GM15510 (cell line): ENCODE results near the gene SLCO1B3.

Source experiments
- POLR2A ChIP-seq: IDR thresholded peaks from 3 replicates; pipeline ENCODE4 v1.6.1; 2011; ENCODE audit warnings: borderline replicate concordance; ENCODE audit not compliant: insufficient read length; ENCODE audit errors: extremely low read depth

The SLCO1B3 gene

GRCh38 chr12:20832911-20833310 lies 22.4 kb downstream of the SLCO1B3 start:
- TF ChIP-seq POLR2A, result no peak

- no peak for TF ChIP-seq POLR2A
These were observed 42.1 kb downstream of the SLCO1B3 start for GRCh38 chr12:20852649-20853048.

DNA sequence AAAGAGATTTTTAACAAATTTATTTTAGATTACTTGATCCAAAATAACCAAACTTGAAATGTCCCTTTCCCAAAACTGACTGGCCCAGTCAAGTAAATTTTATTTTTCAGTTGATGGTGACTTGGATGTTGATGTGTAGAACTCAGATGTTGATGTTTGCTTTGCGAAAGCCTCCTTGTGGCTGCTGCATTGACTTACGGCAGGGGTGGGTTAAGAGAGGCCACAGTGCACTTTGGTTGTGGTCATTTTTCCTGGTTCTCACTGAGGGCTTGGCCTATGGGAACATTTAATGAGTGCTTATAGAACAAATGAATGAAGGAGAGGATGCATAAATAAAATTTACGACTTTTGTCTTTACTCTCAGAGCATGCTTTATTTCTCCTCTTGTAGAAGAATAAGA lies 52.6 kb downstream of the SLCO1B3 start:
- TF ChIP-seq POLR2A, result no peak

- no peak for TF ChIP-seq POLR2A
These were observed 55.4 kb downstream of the SLCO1B3 start for GRCh38 chr12:20865873-20866272.

- no peak for TF ChIP-seq POLR2A
These were observed 57.8 kb downstream of the SLCO1B3 start for GRCh38 chr12:20868277-20868676.

DNA sequence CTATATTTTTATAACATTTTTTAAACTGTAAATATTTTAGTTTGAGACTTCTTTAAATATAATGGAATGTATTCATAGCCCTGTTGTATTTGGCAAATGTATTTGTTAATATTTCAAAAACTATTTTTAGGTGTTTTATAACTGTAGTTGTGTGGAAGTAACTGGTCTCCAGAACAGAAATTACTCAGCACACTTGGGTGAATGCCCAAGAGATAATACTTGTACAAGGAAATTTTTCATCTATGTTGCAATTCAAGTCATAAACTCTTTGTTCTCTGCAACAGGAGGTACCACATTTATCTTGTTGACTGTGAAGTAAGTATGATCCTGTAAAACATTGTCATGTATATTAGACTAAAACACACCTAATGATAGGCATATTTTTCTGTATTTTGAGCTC lies 72.8 kb downstream of the SLCO1B3 start:
- TF ChIP-seq POLR2A, result no peak

DNA sequence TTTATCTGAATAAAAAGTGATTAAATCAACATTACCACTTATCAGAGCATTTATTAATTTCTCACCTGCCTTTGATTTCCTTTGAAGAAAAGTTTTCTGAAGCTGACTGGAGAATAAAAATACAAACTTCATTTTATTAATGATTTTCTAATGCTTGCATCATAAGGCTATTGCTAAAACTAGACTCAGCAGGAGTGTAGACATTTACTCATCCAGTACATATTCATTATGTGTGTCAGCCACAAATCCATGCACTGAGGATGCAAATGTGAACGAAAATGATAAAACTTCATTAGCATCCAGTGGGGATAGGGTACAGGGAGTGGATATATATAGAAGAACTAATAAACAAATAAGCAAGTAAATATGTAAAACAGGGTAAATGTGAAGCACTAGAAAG lies 74.6 kb downstream of the SLCO1B3 start:
- no peak for TF ChIP-seq POLR2A

DNA sequence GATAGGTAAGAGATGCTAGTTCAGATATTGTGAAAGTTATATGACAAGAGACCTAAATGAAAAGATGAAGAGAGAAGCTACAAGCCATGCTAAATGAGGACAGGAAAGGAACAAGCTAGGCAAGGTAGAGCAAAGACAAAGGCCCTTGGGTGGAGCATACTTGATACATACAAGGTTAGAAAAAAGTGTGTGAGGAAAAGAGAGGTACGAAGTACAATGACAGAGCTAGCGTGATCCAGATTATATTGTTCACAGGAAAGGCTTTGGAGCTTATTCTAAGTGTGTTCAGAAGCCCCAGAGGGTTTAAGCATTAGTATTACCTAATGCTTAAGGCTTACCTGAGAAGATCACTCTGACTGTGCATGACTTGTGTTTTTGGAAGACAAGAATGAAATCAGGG lies 75.0 kb downstream of the SLCO1B3 start:
- TF ChIP-seq POLR2A, result no peak

DNA sequence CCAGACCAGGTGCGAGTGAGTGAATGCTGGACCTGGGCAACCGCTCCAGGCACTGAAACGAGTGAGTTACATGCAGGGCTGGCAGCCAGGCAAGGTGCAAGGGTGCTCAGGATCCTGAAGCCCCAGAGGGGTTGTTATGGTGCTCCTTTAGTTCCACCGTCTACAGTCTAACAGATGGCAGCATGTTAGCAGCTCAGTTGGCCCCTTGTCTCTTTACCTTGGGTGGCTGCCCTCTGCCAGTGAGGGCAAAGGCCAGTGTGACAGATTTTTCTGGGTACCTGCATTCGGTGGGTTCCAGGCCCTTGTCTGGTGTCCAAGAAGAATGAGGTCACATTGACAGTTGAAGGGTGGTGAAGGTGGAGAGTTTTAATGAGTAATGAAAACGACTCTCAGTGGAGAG lies 106.8 kb downstream of the SLCO1B3 start:
- no peak for TF ChIP-seq POLR2A

- TF ChIP-seq POLR2A, result no peak
These were observed 107.3 kb downstream of the SLCO1B3 start for GRCh38 chr12:20917819-20918218.

GRCh38 chr12:20931894-20932293 lies 121.4 kb downstream of the SLCO1B3 start:
- TF ChIP-seq POLR2A, result no peak

DNA sequence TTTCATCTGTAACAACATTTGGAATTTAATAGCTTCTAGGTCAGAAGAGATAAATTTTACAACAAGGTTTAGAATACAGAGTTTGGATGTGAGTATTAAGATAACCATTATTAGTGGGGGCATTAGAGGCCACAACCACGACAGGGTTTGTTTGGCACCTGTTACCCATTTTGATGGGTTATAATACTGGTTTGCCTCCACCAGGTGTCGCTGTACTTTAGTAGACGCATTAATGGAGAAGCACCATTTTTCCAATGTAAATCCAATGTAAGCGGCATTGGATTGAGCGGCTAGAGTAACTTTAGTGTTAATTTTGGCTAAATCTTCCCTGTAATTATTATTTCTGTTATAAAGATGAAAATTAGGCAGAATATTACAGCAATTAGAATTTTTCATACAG lies 136.2 kb downstream of the SLCO1B3 start:
- no peak for TF ChIP-seq POLR2A

- TF ChIP-seq POLR2A, result no peak
These were observed 139.7 kb downstream of the SLCO1B3 start for GRCh38 chr12:20950248-20950647.

GRCh38 chr12:20963303-20963702 lies 152.8 kb downstream of the SLCO1B3 start:
- TF ChIP-seq POLR2A, result no peak

DNA sequence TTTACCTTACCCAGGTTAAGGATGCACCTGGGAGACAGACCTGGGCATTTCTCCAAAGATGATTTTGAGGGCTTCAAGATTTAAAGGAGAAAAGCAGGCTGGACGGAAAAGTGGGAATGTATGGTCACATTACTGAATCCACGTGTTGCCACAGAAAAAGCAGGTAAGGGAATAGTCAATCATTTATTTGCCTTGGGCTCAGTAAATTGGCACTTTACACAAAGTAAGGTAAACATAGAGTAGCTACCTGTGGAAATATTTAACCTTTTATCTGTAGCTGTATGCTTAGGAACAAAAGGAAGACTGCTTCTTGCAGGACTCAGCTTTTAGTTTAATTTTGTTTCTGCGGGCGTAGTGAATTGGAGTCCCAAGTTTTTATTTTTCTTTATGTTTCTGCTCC lies 153.3 kb downstream of the SLCO1B3 start:
- no peak for TF ChIP-seq POLR2A
